ENCODE data around the gene PHF12.

PHF12 gene

DNA sequence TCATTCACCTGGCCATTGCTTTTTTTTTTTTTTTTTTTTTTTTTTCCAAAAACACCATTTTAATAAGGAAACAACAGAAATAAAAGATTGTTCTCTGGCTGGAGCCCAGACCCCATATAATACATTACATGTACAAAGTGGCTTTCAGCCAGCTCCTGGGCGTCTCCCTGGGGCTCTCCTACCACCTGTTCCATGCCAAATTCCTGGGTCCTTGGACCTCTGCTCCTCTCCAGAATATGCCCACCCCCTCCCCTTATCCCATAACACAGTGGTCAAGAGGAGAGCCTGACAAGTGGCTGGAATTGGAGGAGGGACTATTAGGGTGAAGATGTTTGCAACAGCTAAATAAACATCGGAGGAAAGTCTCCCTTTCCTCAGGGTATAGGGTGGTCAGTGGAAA lies 3.6 kb upstream of the PHF12 start:
- no peak for TF ChIP-seq ZNF274 (IDR thresholded peaks at IDR 0.05; ENCODE audit: low read depth, low read length)
- TF ChIP-seq SUZ12 (IDR thresholded peaks at IDR 0.05; ENCODE audit: extremely low read depth, insufficient read depth, insufficient read length): no peak
- no peak for TF ChIP-seq YY1 (IDR thresholded peaks at IDR 0.05; ENCODE audit: insufficient read depth, insufficient read length)
- Histone ChIP-seq H3K4me3 (ENCODE audit: insufficient read length, low read depth) (no peak overlapping the region), H3K9ac (ENCODE audit: insufficient read length, low read depth) (no peak overlapping the region), H3K9me3 (ENCODE audit: insufficient read depth, low read length) (no peaks in the 10 kb centered on the region), H3K4me1 (ENCODE audit: insufficient read depth, insufficient read length) (no peaks in the 10 kb centered on the region), H3K36me3 (ENCODE audit: insufficient read depth, insufficient read length, low read length) (peaks cover 10% of the 10 kb centered on the region), H3K27me3 (ENCODE audit: insufficient read depth, insufficient read length) (no peaks in the 10 kb centered on the region)
- no peak for DNase-seq (ENCODE audit: low read depth, low spot score)

DNA sequence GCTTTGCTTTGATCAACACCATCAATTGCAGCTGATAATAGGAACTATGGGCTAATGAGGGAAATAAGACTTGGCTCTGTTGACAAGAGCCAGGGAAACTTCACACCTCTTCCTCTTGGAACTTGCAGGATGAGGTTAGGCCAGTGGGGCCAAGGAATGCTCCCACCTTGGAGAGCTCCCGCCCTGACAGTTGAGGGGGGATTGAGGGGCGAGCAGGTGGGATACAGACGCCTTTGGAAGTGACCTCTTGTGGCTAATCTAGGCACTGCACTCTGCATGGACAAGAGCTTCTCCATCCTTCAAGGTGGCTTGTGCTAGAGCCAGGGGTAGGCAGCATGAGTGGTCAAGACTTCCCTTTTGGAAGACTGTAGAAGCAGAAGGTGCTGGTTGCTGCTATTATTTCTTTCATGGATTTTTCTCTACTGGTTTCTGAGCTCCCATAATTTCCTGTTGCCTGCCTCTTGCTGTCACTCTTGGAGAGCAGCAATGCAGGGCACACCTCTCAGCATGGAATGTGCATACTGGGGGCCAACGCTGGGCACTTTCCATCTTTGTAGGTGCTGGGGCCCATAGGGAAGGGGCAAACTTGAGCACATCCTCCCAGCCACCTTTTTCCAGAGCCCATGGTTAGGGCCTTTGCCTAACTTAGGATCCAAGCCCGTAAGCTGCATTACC lies 2.3 kb upstream of the PHF12 start:
- no peaks in the 10 kb centered on the region for H3K9me3 ChIP-seq (ENCODE audit: insufficient read depth, low read length)
- no peak for DNase-seq (ENCODE audit: low read depth, low spot score)
- no peak overlapping the region for H3K4me3 ChIP-seq (ENCODE audit: insufficient read length, low read depth)
- no peaks in the 10 kb centered on the region for H3K4me1 ChIP-seq (ENCODE audit: insufficient read depth, insufficient read length)
- H3K36me3 ChIP-seq (ENCODE audit: insufficient read depth, insufficient read length, low read length): peaks cover 6% of the 10 kb centered on the region
- H3K9ac ChIP-seq (ENCODE audit: insufficient read length, low read depth): no peak overlapping the region
- TF ChIP-seq SUZ12 (IDR thresholded peaks at IDR 0.05; ENCODE audit: extremely low read depth, insufficient read depth, insufficient read length): no peak
- no peak for TF ChIP-seq YY1 (IDR thresholded peaks at IDR 0.05; ENCODE audit: insufficient read depth, insufficient read length)
- no peak for TF ChIP-seq ZNF274 (IDR thresholded peaks at IDR 0.05; ENCODE audit: low read depth, low read length)
- no peaks in the 10 kb centered on the region for H3K27me3 ChIP-seq (ENCODE audit: insufficient read depth, insufficient read length)

DNA sequence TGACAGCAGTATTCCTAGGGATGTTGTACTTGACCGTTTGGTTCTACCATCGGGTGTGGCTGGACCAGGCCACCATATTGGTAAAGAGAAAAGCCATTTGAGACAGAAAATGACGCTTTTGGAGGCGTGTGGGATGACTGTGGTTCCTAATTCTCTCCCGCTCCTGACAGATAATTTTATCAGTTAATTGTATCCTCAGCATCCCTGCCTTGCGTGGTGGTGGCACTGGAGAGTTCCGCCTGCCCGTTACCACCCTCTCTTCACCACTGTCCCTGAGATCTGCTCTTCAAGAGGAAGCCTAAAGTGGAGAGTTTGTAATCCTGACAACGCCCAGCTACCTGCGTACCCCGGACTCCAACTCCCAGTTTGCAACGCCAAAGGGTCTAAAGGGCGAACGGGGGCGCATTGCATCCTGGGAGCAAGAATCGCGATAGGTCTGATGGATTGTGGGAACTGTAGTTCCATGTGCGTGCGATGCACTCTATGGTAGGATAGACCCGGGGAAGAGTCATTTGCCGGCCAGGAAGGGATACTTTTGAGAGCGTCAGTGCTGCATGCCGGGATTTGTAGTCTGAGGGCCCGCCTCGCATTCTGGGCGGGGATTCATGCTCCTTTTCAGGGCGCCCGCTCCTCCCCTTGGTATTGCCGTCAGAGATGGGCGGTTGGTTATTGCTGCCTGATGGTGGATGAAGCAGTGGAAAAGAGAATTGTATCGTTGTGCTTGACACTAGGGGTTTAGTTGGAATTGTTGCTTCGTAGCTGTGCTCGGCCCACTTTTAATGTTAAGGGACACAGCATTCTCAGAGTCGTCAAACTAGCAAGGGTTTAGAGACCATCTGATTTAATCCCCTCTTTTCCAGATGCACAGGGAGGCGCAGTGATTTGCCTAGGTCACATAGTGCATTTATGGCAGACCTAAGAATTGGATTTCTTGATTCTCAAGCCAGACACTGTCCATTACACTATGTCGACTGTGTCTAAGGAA lies 965 bp upstream of the PHF12 start:
- Histone ChIP-seq H3K36me3 (ENCODE audit: insufficient read depth, insufficient read length, low read length) (peaks cover 8% of the 10 kb centered on the region), H3K9ac (ENCODE audit: insufficient read length, low read depth) (peak overlapping the region; percentile 69), H3K4me1 (ENCODE audit: insufficient read depth, insufficient read length) (no peaks in the 10 kb centered on the region), H3K27me3 (ENCODE audit: insufficient read depth, insufficient read length) (no peaks in the 10 kb centered on the region), H3K4me3 (ENCODE audit: insufficient read length, low read depth) (peak overlapping the region; percentile 57), H3K9me3 (ENCODE audit: insufficient read depth, low read length) (no peaks in the 10 kb centered on the region)
- peak; percentile 34 for TF ChIP-seq YY1 (IDR thresholded peaks at IDR 0.05; ENCODE audit: insufficient read depth, insufficient read length)
- no peak for TF ChIP-seq ZNF274 (IDR thresholded peaks at IDR 0.05; ENCODE audit: low read depth, low read length)
- no peak for TF ChIP-seq SUZ12 (IDR thresholded peaks at IDR 0.05; ENCODE audit: extremely low read depth, insufficient read depth, insufficient read length)
- DNase-seq (ENCODE audit: low read depth, low spot score): peak; percentile 95

DNA sequence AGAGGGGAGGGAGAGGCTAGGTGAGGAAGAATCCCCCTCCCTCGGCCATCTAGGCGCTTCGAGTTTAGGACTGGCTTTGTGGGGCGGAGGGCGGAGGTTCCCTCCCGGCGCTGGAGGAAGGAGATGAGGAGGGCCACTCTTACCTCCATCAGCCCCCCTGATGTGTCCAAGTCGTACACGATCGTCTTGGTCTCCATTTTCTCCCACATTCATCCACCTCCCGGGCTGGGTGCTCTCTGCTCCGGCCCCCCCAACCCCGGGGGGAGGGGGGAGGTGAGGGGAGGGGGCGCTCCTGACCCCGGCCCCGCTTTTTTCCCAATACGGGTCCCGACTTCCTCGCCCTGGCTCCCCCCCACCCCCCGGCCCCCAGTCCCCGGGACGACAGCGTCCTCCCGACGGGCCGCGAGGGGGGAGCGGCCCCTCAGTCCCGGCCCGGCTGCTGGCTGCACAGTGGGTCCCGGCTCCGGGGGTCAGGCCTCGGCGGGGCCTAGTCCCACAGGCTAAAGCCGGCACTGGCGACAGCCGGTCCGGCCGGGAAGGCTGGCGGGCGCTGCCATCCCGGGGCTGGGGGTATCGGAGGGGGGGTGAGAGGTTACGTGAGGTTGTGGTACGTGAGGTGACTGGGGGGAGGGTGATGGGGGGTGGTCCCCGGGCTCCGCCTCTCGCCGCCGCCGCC lies 428 bp downstream of the PHF12 start:
- H3K4me1 ChIP-seq (ENCODE audit: insufficient read depth, insufficient read length): no peaks in the 10 kb centered on the region
- H3K9ac ChIP-seq (ENCODE audit: insufficient read length, low read depth): peak overlapping the region; percentile 93
- peak overlapping the region; percentile 84 for H3K4me3 ChIP-seq (ENCODE audit: insufficient read length, low read depth)
- H3K36me3 ChIP-seq (ENCODE audit: insufficient read depth, insufficient read length, low read length): peaks cover 8% of the 10 kb centered on the region
- H3K9me3 ChIP-seq (ENCODE audit: insufficient read depth, low read length): no peaks in the 10 kb centered on the region
- TF ChIP-seq YY1 (IDR thresholded peaks at IDR 0.05; ENCODE audit: insufficient read depth, insufficient read length): no peak
- TF ChIP-seq ZNF274 (IDR thresholded peaks at IDR 0.05; ENCODE audit: low read depth, low read length): no peak
- TF ChIP-seq SUZ12 (IDR thresholded peaks at IDR 0.05; ENCODE audit: extremely low read depth, insufficient read depth, insufficient read length): no peak
- DNase-seq (ENCODE audit: low read depth, low spot score): no peak
- no peaks in the 10 kb centered on the region for H3K27me3 ChIP-seq (ENCODE audit: insufficient read depth, insufficient read length)

DNA sequence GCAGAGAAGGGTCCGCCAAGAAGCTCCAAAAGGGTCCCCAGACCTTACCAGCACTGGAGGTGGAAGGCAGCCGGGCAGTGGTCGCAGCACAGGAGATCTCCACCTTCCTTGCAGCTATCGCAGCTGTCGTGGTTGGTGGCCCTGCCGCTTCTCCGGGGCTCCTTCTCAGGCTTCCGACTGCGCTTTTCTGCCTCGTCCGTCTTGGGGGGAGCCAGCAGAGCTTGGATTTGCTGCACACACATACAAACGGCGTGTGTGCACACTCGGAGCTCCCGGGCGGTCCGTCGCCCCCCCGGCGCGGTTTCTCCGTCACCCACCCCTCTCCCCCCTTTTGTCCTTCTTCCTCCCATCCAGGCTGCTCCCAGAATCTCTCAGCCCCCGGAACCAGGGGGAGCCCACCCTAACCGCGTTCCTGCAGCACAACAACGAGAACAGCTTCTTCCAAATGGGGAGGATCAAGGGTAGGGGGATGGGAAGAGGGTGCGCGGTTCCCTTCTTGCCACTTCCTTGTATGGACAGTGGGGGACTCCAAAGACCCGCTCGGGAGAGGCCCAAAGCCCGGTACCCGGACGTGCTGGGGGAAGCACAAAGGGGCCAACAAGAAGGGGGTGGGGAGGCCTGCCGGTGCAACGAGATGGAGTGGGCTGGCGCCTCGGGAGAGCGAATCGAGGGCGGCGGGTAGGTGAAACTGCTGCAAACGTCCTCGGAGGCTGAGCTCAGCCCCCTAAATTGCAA lies 1.1 kb downstream of the PHF12 start:
- no peak for DNase-seq (ENCODE audit: low read depth, low spot score)
- no peak for TF ChIP-seq ZNF274 (IDR thresholded peaks at IDR 0.05; ENCODE audit: low read depth, low read length)
- no peak for TF ChIP-seq YY1 (IDR thresholded peaks at IDR 0.05; ENCODE audit: insufficient read depth, insufficient read length)
- no peak for TF ChIP-seq SUZ12 (IDR thresholded peaks at IDR 0.05; ENCODE audit: extremely low read depth, insufficient read depth, insufficient read length)
- Histone ChIP-seq H3K4me1 (ENCODE audit: insufficient read depth, insufficient read length) (no peaks in the 10 kb centered on the region), H3K9ac (ENCODE audit: insufficient read length, low read depth) (peak overlapping the region; percentile 93), H3K36me3 (ENCODE audit: insufficient read depth, insufficient read length, low read length) (peaks cover 8% of the 10 kb centered on the region), H3K9me3 (ENCODE audit: insufficient read depth, low read length) (no peaks in the 10 kb centered on the region), H3K4me3 (ENCODE audit: insufficient read length, low read depth) (peak overlapping the region; percentile 84), H3K27me3 (ENCODE audit: insufficient read depth, insufficient read length) (no peaks in the 10 kb centered on the region)

DNA sequence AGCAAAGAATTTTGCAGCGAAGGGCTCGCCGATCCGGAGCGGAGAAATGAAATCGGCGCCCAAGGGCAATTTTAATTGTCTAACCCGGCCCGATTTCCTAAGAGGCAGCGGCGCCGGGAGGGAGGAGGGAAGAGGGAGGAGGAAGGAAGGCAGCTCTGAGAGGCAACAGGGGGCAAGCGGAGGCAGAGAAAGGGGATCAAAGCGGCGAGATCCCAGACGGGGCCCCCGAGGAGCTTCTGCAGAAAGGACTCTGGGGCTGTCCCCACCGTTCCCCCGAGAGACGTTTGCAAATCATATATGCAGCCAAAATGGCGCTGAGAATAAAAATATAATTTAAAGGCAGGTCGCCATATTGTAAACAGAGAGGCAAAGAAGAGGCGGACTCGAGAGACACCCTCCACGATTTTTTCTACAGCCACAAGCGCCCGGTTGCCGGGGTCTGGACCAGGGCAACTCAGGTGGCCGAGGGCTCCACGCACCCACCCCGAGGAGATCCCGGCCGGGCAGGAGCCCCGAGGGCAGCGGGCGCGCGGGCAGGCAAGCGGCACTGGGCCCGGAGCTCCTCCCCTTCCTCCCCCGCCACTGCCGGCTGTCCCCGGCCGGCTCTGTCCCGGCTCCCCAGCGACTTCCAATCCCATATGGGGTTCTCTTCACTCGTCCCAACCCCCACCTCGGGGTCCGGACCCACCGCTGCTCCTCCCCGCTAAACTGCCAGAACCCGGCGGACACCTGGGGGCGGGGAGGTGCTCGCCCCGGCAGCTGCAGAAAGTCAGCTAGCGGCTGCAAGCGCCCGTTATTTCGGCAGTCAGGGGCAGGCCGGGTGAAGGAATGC lies 1.9 kb downstream of the PHF12 start:
- peak overlapping the region; percentile 84 for H3K4me3 ChIP-seq (ENCODE audit: insufficient read length, low read depth)
- H3K36me3 ChIP-seq (ENCODE audit: insufficient read depth, insufficient read length, low read length): peaks cover 12% of the 10 kb centered on the region
- no peaks in the 10 kb centered on the region for H3K4me1 ChIP-seq (ENCODE audit: insufficient read depth, insufficient read length)
- no peaks in the 10 kb centered on the region for H3K27me3 ChIP-seq (ENCODE audit: insufficient read depth, insufficient read length)
- no peaks in the 10 kb centered on the region for H3K9me3 ChIP-seq (ENCODE audit: insufficient read depth, low read length)
- no peak for DNase-seq (ENCODE audit: low read depth, low spot score)
- peak overlapping the region; percentile 93 for H3K9ac ChIP-seq (ENCODE audit: insufficient read length, low read depth)
- TF ChIP-seq ZNF274 (IDR thresholded peaks at IDR 0.05; ENCODE audit: low read depth, low read length) (no peak), SUZ12 (IDR thresholded peaks at IDR 0.05; ENCODE audit: extremely low read depth, insufficient read depth, insufficient read length) (no peak), YY1 (IDR thresholded peaks at IDR 0.05; ENCODE audit: insufficient read depth, insufficient read length) (peak; percentile 26)
